Osteocyte (in vitro differentiated cells): ENCODE data around the gene MYL9. TPM values are rescaled to one million over a fixed set of nuclear protein-coding genes. Genes with fewer than 3 reads are reported as not detected.

ENCODE experiments used
- DNase-seq: peaks from one replicate; pipeline ENCODE4 v3.0.0; 2021; ENCODE audit warnings: mixed read lengths; ENCODE audit not compliant: unreplicated experiment; ENCODE audit errors: extremely low spot score
- H3K27ac Mint-ChIP-seq: one replicate; pipeline ENCODE4 v1.8.0; 2021; ENCODE audit warnings: mild to moderate bottlenecking, mixed read lengths; ENCODE audit not compliant: unreplicated experiment
- H3K27me3 Mint-ChIP-seq: one replicate; pipeline ENCODE4 v1.8.0; 2021; ENCODE audit warnings: mixed read lengths; ENCODE audit not compliant: unreplicated experiment
- H3K36me3 Mint-ChIP-seq: one replicate; pipeline ENCODE4 v1.8.0; 2021; ENCODE audit warnings: mixed read lengths; ENCODE audit not compliant: unreplicated experiment
- H3K4me1 Mint-ChIP-seq: one replicate; pipeline ENCODE4 v1.8.0; 2021; ENCODE audit warnings: mixed read lengths; ENCODE audit not compliant: unreplicated experiment
- H3K4me3 Mint-ChIP-seq: one replicate; pipeline ENCODE4 v1.8.0; 2021; ENCODE audit warnings: mild to moderate bottlenecking, moderate library complexity, mixed read lengths; ENCODE audit not compliant: unreplicated experiment
- H3K9me3 Mint-ChIP-seq: one replicate; pipeline ENCODE4 v1.8.0; 2021; ENCODE audit warnings: mixed read lengths; ENCODE audit not compliant: unreplicated experiment
- CTCF ChIP-seq: fragments of 200-600 bp; sonication (generic); IDR thresholded peaks from 2 replicates; pipeline ENCODE4 v1.5.0; 2021; ENCODE audit warnings: antibody characterized with exemption, mild to moderate bottlenecking, moderate library complexity
- total RNA-seq: library from RNA; stranded (reverse); gene quantifications from 2 replicates; pipeline ENCODE4 v1.2.1, GENCODE V29; 2021

Gene MYL9
- total RNA-seq, 1 donor from 2014 or later, result 200 TPM

GRCh38 chr20:36499723-36500501 lies 41.4 kb upstream of the MYL9 start:
- no peaks in the 10 kb centered on the region for H3K27me3 Mint-ChIP-seq
- H3K9me3 Mint-ChIP-seq, result no peaks in the 10 kb centered on the region
- DNase-seq, result no peak
- H3K4me1 Mint-ChIP-seq, result peaks cover 34% of the 10 kb centered on the region
- H3K4me3 Mint-ChIP-seq, result peak overlapping the region; percentile 45
- peak overlapping the region; percentile 90 for H3K27ac Mint-ChIP-seq
- TF ChIP-seq CTCF, result no peak
- peaks cover 34% of the 10 kb centered on the region for H3K36me3 Mint-ChIP-seq

GRCh38 chr20:36501367-36502006 lies 39.8 kb upstream of the MYL9 start:
- TF ChIP-seq CTCF, result no peak
- no peaks in the 10 kb centered on the region for H3K9me3 Mint-ChIP-seq
- H3K36me3 Mint-ChIP-seq, result peaks cover 45% of the 10 kb centered on the region
- H3K4me1 Mint-ChIP-seq, result peaks cover 30% of the 10 kb centered on the region
- peak overlapping the region; percentile 47 for H3K27ac Mint-ChIP-seq
- no peaks in the 10 kb centered on the region for H3K27me3 Mint-ChIP-seq
- no peak overlapping the region for H3K4me3 Mint-ChIP-seq
- DNase-seq, result no peak

- H3K36me3 Mint-ChIP-seq, result peaks cover 44% of the 10 kb centered on the region
- no peak overlapping the region for H3K4me3 Mint-ChIP-seq
- H3K9me3 Mint-ChIP-seq, result no peaks in the 10 kb centered on the region
- peak; percentile 12 for TF ChIP-seq CTCF
- no peak overlapping the region for H3K27ac Mint-ChIP-seq
- H3K27me3 Mint-ChIP-seq, result no peaks in the 10 kb centered on the region
- DNase-seq, result no peak
- H3K4me1 Mint-ChIP-seq, result peaks cover 21% of the 10 kb centered on the region
These were observed 37.0 kb upstream of the MYL9 start for GRCh38 chr20:36504295-36504694.

GRCh38 chr20:36506253-36506652 lies 35.1 kb upstream of the MYL9 start:
- Mint-ChIP-seq H3K36me3 (peaks cover 38% of the 10 kb centered on the region), H3K27ac (no peak overlapping the region), H3K4me1 (peaks cover 6% of the 10 kb centered on the region), H3K27me3 (no peaks in the 10 kb centered on the region), H3K4me3 (no peak overlapping the region), H3K9me3 (no peaks in the 10 kb centered on the region)
- DNase-seq, result no peak
- peak; percentile 44 for TF ChIP-seq CTCF

- no peak for DNase-seq
- H3K27me3 Mint-ChIP-seq, result no peaks in the 10 kb centered on the region
These were observed 33.6 kb upstream of the MYL9 start for GRCh38 chr20:36507746-36508145.

More at GRCh38 chr20:36507746-36508145, 33.6 kb upstream of the MYL9 start:
- TF ChIP-seq CTCF, result no peak
- H3K9me3 Mint-ChIP-seq, result no peaks in the 10 kb centered on the region
- H3K27ac Mint-ChIP-seq, result no peak overlapping the region
- H3K4me1 Mint-ChIP-seq, result peaks cover 6% of the 10 kb centered on the region
- no peak overlapping the region for H3K4me3 Mint-ChIP-seq
- peaks cover 39% of the 10 kb centered on the region for H3K36me3 Mint-ChIP-seq
